ENCODE data around the gene DGLUCY.

GRCh38 chr14:91245029-91245428 is 131.2 kb downstream of the DGLUCY start:
- no peak for TF ChIP-seq ZNF138 (tag by site-specific recombination; IDR thresholded peaks at IDR 0.05; ENCODE audit: borderline replicate concordance)
- TF ChIP-seq, protein P1, sequence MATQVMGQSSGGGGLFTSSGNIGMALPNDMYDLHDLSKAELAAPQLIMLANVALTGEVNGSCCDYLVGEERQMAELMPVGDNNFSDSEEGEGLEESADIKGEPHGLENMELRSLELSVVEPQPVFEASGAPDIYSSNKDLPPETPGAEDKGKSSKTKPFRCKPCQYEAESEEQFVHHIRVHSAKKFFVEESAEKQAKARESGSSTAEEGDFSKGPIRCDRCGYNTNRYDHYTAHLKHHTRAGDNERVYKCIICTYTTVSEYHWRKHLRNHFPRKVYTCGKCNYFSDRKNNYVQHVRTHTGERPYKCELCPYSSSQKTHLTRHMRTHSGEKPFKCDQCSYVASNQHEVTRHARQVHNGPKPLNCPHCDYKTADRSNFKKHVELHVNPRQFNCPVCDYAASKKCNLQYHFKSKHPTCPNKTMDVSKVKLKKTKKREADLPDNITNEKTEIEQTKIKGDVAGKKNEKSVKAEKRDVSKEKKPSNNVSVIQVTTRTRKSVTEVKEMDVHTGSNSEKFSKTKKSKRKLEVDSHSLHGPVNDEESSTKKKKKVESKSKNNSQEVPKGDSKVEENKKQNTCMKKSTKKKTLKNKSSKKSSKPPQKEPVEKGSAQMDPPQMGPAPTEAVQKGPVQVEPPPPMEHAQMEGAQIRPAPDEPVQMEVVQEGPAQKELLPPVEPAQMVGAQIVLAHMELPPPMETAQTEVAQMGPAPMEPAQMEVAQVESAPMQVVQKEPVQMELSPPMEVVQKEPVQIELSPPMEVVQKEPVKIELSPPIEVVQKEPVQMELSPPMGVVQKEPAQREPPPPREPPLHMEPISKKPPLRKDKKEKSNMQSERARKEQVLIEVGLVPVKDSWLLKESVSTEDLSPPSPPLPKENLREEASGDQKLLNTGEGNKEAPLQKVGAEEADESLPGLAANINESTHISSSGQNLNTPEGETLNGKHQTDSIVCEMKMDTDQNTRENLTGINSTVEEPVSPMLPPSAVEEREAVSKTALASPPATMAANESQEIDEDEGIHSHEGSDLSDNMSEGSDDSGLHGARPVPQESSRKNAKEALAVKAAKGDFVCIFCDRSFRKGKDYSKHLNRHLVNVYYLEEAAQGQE (tag by site-specific recombination; IDR thresholded peaks at IDR 0.05) = no peak
- TF ChIP-seq, protein P2, sequence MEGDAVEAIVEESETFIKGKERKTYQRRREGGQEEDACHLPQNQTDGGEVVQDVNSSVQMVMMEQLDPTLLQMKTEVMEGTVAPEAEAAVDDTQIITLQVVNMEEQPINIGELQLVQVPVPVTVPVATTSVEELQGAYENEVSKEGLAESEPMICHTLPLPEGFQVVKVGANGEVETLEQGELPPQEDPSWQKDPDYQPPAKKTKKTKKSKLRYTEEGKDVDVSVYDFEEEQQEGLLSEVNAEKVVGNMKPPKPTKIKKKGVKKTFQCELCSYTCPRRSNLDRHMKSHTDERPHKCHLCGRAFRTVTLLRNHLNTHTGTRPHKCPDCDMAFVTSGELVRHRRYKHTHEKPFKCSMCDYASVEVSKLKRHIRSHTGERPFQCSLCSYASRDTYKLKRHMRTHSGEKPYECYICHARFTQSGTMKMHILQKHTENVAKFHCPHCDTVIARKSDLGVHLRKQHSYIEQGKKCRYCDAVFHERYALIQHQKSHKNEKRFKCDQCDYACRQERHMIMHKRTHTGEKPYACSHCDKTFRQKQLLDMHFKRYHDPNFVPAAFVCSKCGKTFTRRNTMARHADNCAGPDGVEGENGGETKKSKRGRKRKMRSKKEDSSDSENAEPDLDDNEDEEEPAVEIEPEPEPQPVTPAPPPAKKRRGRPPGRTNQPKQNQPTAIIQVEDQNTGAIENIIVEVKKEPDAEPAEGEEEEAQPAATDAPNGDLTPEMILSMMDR (tag by site-specific recombination; IDR thresholded peaks at IDR 0.05) = no peak
- TF ChIP-seq ZNF292 (tag by site-specific recombination; IDR thresholded peaks at IDR 0.05; ENCODE audit: borderline replicate concordance, low read depth) = no peak
- TF ChIP-seq SP7 (tag by site-specific recombination; IDR thresholded peaks at IDR 0.05) = no peak
- no peak for TF ChIP-seq YY1 (tag by site-specific recombination; IDR thresholded peaks at IDR 0.05)
- no peak for TF ChIP-seq ZNF19 (tag by site-specific recombination; IDR thresholded peaks at IDR 0.05; ENCODE audit: low read depth)
- TF ChIP-seq PATZ1 (tag by site-specific recombination; IDR thresholded peaks at IDR 0.05) = no peak
- no peak for TF ChIP-seq ZFP37 (tag by site-specific recombination; IDR thresholded peaks at IDR 0.05)
- TF ChIP-seq, protein P3, sequence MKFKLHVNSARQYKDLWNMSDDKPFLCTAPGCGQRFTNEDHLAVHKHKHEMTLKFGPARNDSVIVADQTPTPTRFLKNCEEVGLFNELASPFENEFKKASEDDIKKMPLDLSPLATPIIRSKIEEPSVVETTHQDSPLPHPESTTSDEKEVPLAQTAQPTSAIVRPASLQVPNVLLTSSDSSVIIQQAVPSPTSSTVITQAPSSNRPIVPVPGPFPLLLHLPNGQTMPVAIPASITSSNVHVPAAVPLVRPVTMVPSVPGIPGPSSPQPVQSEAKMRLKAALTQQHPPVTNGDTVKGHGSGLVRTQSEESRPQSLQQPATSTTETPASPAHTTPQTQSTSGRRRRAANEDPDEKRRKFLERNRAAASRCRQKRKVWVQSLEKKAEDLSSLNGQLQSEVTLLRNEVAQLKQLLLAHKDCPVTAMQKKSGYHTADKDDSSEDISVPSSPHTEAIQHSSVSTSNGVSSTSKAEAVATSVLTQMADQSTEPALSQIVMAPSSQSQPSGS (tag by site-specific recombination; IDR thresholded peaks at IDR 0.05; ENCODE audit: low read depth) = no peak
- no peak for TF ChIP-seq RBAK (tag by site-specific recombination; IDR thresholded peaks at IDR 0.05)
- no peak for TF ChIP-seq ZNF843 (tag by site-specific recombination; IDR thresholded peaks at IDR 0.05)
